Hindlimb muscle (tissue), 1 donor: ENCODE measurements around the gene PRSS38. TPM values are rescaled to one million over a fixed set of nuclear protein-coding genes. Genes with fewer than 3 reads are reported as not detected.

Experiments used
- DNase-seq: peaks from one replicate; pipeline ENCODE4 v3.0.0-alpha.2; 2013
- polyA plus RNA-seq: library from polyadenylated mRNA; unstranded; fragments of 120-200 nt; gene quantifications from one replicate; pipeline ENCODE4 v1.2.1, GENCODE V29; 2013; ENCODE audit not compliant: insufficient read length

Gene PRSS38
- polyA plus RNA-seq, 1 donor: not detected

DNA sequence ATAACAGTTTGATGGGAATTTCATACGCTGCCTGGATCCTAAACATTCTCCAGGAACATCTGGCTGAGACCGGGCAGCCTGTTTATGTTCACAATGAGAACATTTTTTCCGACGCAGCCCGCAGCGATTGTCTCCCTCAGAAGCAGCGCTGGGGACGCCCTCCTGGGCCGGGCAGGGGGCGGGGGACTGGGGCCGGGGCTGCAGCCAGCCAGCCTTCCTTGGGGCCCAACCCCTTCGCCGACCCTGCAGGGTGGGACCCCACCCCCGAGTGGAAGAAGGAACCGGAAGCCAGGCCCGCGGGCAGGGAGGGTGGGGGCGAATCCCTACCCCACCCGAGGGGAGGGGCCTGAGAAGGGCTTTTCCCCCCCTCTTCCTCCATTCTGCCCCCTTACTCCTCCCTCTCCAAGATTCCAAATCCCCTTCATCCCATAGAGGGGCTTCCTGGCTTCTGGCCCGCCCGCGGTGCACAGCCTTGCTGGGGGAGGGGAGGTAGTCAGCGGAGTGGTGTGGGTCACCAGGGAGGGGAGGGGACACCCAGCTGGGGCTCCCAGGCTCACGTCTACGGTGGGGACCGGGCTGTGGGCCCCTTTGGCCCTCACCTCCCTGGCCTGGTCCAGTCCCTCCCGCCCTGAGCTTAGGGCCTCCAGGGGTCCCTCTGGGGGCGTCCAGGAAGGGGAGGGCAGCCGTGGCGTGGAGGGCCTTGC is 71.7 kb downstream of the PRSS38 start:
- peak; percentile 88 for DNase-seq

- DNase-seq: peak; percentile 81
These were observed 72.4 kb downstream of the PRSS38 start for GRCh38 chr1:227887697-227888403.

DNA sequence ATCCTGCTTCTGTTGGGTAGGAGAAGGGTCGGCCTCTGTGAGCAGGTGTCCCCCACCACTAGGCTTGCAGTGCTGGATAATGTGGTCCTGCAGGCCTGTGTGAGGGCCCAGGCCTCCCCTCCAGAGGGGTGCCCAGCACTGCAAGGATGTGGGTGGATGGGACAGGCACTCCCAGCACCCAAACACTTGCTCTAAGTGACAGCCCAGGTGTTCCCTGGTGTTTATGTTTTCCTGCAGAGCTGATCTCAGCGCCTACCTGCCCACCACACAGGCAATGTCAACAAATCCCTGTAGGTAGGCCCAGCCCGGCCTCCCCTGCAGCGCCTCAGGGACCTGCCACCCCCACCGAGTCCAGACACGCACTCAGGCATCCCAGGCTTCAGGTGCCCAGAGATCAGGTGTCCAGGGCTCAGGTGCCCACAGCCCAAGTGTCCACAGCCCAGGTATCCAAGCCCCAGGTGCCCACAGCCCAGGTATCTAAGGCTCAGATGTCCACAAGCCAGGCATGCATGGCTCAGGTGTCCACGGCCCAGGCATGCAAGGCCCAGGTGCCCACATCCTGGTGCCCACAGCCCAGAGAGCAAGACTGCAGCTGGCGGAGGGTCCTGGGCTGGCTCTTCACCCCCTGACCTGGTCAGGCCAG is 73.0 kb downstream of the PRSS38 start:
- no peak for DNase-seq

DNA sequence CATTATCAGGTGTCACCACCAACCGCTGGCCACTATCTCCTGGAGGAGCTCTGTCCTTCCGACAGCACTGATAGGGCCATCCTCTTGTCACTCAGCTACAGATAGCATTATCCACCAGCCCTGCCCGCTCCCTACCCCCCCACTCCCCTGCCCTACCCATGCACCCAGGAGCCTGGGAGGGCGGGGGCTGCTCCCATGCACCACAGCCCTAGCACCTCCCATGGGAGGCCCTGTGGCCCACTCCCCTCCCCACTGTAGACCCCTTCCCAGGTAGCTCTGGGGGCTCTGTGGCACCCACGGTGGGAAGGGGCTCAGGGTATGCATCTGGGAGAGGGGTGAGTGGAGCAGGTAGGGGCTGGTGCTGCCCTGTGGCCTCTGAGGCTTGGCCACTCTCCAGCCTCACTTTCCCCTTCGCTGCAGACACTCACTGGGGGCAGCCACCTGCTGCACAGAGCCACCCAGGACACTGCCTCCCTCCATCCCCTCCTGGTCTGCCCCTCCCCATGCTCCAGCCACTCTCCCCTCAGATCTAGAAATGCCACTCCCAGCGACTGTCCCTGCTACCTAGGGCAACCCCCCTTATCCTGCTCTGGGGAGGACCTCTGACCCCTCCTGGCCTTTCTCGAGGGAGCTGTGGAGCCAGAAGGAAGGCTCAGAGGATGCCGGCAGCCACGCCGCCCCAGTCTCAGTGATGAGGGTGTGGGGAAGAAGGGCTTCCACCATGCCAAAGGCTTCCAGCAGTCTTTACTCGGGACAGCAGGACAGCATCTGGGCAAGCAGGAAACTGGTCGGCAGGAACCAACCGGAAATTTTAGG is 73.8 kb downstream of the PRSS38 start:
- no peak for DNase-seq

- no peak for DNase-seq
These were observed 74.5 kb downstream of the PRSS38 start for GRCh38 chr1:227889863-227890405.

- no peak for DNase-seq
These were observed 75.2 kb downstream of the PRSS38 start for GRCh38 chr1:227890451-227891222.

DNA sequence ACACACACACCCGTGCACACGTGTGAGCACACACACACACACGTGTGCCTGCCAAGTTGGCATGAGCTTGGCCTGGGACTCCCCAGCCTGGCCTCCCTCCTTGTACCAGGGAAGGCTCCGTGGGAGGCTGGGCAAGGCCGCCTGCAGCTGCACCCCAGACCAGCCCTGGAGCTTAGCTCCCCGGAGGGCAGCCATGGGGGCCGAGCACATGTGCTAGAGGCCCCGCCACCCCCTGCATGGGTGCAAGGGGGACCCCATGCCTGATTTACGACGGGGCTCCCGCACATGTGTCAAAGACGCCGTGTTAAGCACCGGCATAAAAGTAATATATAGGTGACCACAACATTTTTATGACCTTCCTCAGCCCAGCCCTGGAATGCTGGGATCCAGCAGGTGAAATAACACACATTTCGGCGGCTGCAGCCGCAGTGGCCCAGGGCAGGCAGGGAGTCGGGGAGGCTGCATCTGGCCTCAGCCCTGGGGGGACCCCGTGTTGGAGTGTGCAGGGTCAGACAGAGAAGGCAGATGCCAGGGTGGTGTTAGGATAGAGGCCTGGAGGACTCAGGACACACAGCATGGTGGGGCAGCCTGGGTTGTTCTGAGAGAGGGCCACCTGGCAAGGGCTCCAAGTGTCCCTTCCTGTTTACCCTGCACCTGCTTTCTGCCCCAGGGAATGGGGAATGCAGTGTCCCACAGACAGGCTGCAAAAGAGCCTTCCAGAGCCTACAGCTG is 75.9 kb downstream of the PRSS38 start:
- DNase-seq: no peak

DNA sequence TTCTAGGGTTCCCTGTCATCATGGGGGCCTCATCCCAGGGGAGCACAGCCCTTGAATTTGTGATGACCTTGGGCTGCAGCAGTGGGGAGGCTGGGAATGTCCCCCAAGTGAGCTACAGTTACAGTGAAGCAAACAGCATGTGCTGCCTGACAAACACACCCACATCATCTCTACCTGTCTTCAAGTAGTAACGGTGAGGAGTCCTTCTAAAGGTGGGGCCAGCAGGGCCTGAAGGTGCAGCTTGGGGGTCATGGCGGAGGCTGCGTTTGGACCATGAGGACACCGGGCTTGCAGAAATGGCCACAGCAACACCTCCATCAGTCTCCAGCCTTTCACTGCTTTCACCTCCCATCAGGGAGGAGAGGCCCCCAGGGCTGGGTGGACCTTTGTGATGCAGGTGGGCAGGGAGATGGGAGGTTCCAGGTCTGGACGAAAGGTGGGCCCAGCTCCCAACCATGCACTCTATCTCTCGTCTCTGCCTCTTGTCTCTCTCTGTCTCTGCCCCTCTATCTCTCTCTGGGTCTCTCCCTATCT is 76.5 kb downstream of the PRSS38 start:
- DNase-seq: no peak

- no peak for DNase-seq
These were observed 77.2 kb downstream of the PRSS38 start for GRCh38 chr1:227892489-227893299.

GRCh38 chr1:227893300-227893948 is 77.9 kb downstream of the PRSS38 start:
- no peak for DNase-seq

- no peak for DNase-seq
These were observed 78.7 kb downstream of the PRSS38 start for GRCh38 chr1:227893949-227894721.

GRCh38 chr1:227894831-227895451 is 79.5 kb downstream of the PRSS38 start:
- no peak for DNase-seq

Other genes with a start within 250 kb of the PRSS38 start
- gene JMJD4, start 80.4 kb upstream of the PRSS38 start, polyA plus RNA-seq: 20.7 TPM
- gene SNAP47, start 80.2 kb upstream of the PRSS38 start, polyA plus RNA-seq: 35.2 TPM
- gene WNT9A, start 132.3 kb downstream of the PRSS38 start, polyA plus RNA-seq: 11.3 TPM
- gene WNT3A, start 191.3 kb downstream of the PRSS38 start, polyA plus RNA-seq: not detected